ENCODE measurements around the gene KAT6B.
"Not testable (repeated sequence)": the region's sequence is repeated elsewhere in the genome, so short reads cannot be mapped to it uniquely, and the experiment has no call there.

The KAT6B gene
- 114 to 157 (median 154) reads per million in 3 donors for total RNA-seq

DNA sequence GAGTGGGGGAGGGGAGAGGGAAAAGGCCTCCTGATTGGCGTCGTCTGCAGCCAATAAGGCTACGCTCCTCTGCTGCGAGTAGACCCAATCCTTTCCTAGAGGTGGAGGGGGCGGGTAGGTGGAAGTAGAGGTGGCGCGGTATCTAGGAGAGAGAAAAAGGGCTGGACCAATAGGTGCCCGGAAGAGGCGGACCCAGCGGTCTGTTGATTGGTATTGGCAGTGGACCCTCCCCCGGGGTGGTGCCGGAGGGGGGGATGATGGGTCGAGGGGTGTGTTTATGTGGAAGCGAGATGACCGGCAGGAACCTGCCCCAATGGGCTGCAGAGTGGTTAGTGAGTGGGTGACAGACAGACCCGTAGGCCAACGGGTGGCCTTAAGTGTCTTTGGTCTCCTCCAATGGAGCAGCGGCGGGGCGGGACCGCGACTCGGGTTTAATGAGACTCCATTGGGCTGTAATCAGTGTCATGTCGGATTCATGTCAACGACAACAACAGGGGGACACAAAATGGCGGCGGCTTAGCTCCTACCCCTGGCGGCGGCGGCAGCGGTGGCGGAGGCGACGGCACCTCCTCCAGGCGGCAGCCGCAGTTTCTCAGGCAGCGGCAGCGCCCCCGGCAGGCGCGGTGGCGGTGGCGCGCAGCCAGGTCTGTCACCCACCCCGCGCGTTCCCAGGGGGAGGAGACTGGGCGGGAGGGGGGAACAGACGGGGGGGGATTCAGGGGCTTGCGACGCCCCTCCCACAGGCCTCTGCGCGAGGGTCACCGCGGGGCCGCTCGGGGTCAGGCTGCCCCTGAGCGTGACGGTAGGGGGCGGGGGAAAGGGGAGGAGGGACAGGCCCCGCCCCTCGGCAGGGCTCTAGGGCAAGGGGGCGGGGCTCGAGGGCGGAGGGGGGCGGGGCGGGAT is at the start of gene KAT6B:
Gene KAT6B, plus strand, starts transcription at position 459 of the 903 bp plus-strand sequence. CDS start 16,258 bp downstream, outside the sequence.
- Histone ChIP-seq H3K4me1 (ENCODE audit: control insufficient read depth, insufficient read depth, low read length, poor library complexity, severe bottlenecking) (peaks cover 36% of the 10 kb centered on the region), H3K27me3 (replicated peaks; ENCODE audit: control insufficient read depth, insufficient read depth, low read length, poor library complexity, severe bottlenecking) (no peaks in the 10 kb centered on the region), H3K27ac (ENCODE audit: insufficient read depth, low read length, poor library complexity, severe bottlenecking) (peak within 1 kb of the TSS; percentile 97), H3K9me3 (ENCODE audit: control insufficient read depth, low read length) (no peaks in the 10 kb centered on the region), H3K36me3 (ENCODE audit: control insufficient read depth, insufficient read depth, low read length) (no peaks in the 10 kb centered on the region), H3K4me3 (ENCODE audit: insufficient read depth, low read depth, low read length, poor library complexity, severe bottlenecking) (peak within 1 kb of the TSS; percentile 89)
- DNase-seq = peak; percentile 100

DNA sequence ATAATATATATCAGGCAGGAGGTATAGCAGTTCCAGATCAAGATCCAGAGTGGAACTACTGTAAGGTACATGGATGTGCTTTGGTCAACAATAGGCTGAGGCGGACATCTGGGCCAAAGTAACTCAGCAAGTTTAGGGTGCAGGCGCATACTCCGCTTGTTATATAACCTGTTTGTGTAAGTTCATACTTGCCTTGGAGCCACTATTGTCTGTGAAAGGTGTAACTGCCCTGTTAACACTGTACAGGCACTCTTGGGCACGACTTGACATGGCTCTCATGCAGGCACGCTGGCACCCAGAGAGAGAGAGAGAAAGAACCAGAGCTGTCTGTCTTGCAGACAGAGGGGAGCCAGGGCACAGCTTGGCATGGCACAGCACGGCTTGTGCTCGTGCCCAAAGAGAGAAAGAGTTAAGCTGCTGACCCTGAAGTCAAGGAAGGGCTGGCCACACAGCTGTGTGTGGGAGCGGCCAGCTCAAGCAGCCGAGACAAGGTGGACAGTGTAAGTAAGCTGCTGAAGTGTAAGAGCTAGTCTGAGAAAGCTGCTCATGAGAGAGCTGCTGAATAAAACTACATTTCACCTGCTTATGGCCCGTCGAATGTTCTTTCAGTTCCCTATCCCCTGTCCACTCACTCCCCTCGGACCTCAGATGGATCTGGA is 47.8 kb upstream of the KAT6B start:
- Histone ChIP-seq H3K27ac (ENCODE audit: insufficient read depth, low read length, poor library complexity, severe bottlenecking) (no peak overlapping the region), H3K27me3 (replicated peaks; ENCODE audit: control insufficient read depth, insufficient read depth, low read length, poor library complexity, severe bottlenecking) (no peaks in the 10 kb centered on the region), H3K9me3 (ENCODE audit: control insufficient read depth, low read length) (no peaks in the 10 kb centered on the region), H3K4me1 (ENCODE audit: control insufficient read depth, insufficient read depth, low read length, poor library complexity, severe bottlenecking) (no peaks in the 10 kb centered on the region), H3K4me3 (ENCODE audit: insufficient read depth, low read depth, low read length, poor library complexity, severe bottlenecking) (no peak overlapping the region), H3K36me3 (ENCODE audit: control insufficient read depth, insufficient read depth, low read length) (no peaks in the 10 kb centered on the region)
- no peak for DNase-seq

DNA sequence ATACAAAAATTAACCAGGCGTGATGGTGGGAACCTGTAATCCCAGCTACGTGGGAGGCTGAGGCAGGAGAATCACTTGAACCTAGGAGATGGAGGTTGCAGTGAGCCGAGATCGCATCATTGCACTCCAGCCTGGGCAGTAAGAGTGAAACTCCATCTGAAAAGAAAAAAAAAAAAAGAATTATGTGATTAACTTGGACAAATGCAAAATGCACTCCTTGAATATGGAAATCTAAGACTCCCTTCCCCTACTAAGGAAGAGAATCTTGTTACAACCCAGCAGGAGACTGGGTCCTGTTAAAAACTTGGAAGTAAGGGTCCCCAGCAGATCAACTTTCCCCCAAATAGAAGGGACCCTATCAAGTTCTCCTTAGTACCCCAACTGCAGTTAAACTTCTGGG is 44.5 kb upstream of the KAT6B start:
- DNase-seq; H3K4me3 ChIP-seq (ENCODE audit: insufficient read depth, low read depth, low read length, poor library complexity, severe bottlenecking); H3K27ac ChIP-seq (ENCODE audit: insufficient read depth, low read length, poor library complexity, severe bottlenecking); H3K4me1 ChIP-seq (ENCODE audit: control insufficient read depth, insufficient read depth, low read length, poor library complexity, severe bottlenecking); H3K9me3 ChIP-seq (ENCODE audit: control insufficient read depth, low read length); H3K36me3 ChIP-seq (ENCODE audit: control insufficient read depth, insufficient read depth, low read length); H3K27me3 ChIP-seq (replicated peaks; ENCODE audit: control insufficient read depth, insufficient read depth, low read length, poor library complexity, severe bottlenecking): not testable (repeated sequence)

DNA sequence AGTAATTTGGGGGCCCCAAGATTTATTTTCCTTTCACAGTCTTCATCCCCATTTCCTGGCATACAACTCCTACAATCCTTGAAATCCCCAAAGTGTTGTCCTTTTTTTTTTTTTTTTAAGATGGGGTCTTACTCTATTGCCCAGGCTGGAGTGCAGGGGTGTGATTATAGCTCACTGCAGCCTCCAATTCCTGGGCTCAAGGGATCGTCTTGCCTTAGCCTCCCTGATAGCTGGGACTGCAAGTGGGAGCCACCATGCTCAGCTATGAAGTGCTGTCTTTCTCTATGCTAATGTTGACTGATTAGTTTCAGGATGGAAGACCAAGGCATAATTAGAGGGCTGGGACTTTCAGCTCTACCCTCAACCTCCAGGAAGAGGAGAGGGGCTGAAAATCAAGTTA is 41.9 kb upstream of the KAT6B start:
- Histone ChIP-seq H3K4me3 (ENCODE audit: insufficient read depth, low read depth, low read length, poor library complexity, severe bottlenecking) (no peak overlapping the region), H3K27ac (ENCODE audit: insufficient read depth, low read length, poor library complexity, severe bottlenecking) (no peak overlapping the region), H3K4me1 (ENCODE audit: control insufficient read depth, insufficient read depth, low read length, poor library complexity, severe bottlenecking) (no peaks in the 10 kb centered on the region), H3K27me3 (replicated peaks; ENCODE audit: control insufficient read depth, insufficient read depth, low read length, poor library complexity, severe bottlenecking) (no peaks in the 10 kb centered on the region), H3K36me3 (ENCODE audit: control insufficient read depth, insufficient read depth, low read length) (no peaks in the 10 kb centered on the region), H3K9me3 (ENCODE audit: control insufficient read depth, low read length) (no peaks in the 10 kb centered on the region)
- DNase-seq = no peak

DNA sequence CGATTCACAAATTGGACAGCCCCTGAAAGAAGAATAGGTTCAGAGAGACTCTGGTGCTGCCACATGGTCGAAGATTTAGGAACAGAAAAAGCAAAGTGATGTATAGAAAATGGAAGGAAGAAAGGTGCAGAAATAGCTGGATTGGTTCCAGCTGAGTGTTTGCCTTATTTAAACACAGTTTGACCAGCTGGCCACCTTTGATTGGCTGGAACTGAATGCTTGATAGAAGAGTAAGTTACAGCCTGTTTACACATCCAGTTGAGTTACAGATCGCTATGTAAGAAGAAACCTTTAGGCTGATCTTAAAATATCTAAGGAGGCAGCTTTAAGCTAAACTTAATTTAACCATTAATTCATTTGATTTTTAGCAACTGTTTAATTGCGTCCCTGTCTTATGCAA is 40.3 kb upstream of the KAT6B start:
- no peaks in the 10 kb centered on the region for H3K27me3 ChIP-seq (replicated peaks; ENCODE audit: control insufficient read depth, insufficient read depth, low read length, poor library complexity, severe bottlenecking)
- H3K4me3 ChIP-seq (ENCODE audit: insufficient read depth, low read depth, low read length, poor library complexity, severe bottlenecking) = no peak overlapping the region
- no peak for DNase-seq
- no peaks in the 10 kb centered on the region for H3K4me1 ChIP-seq (ENCODE audit: control insufficient read depth, insufficient read depth, low read length, poor library complexity, severe bottlenecking)
- H3K27ac ChIP-seq (ENCODE audit: insufficient read depth, low read length, poor library complexity, severe bottlenecking) = no peak overlapping the region
- no peaks in the 10 kb centered on the region for H3K9me3 ChIP-seq (ENCODE audit: control insufficient read depth, low read length)
- H3K36me3 ChIP-seq (ENCODE audit: control insufficient read depth, insufficient read depth, low read length) = no peaks in the 10 kb centered on the region

DNA sequence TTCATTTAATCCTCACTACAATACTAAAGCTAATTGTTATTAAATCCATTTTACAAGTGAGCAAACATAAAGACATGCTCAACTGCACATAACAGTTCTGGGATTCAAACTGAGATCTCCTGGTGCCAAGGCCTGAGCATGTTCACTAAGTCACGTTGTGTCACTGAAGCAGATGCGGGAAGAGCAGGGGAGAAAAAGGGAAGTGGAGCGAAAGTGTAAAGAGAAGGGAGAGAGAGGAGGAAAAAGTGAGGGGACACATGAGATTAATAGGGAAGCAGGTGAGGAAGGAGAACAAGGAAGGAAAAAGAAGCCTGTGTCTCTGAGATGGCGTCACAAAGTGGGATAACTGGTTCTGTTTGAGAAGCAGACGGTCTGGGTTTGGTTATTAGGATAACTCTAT is 38.9 kb upstream of the KAT6B start:
- DNase-seq = no peak
- H3K27me3 ChIP-seq (replicated peaks; ENCODE audit: control insufficient read depth, insufficient read depth, low read length, poor library complexity, severe bottlenecking) = no peaks in the 10 kb centered on the region
- no peak overlapping the region for H3K4me3 ChIP-seq (ENCODE audit: insufficient read depth, low read depth, low read length, poor library complexity, severe bottlenecking)
- no peak overlapping the region for H3K27ac ChIP-seq (ENCODE audit: insufficient read depth, low read length, poor library complexity, severe bottlenecking)
- H3K4me1 ChIP-seq (ENCODE audit: control insufficient read depth, insufficient read depth, low read length, poor library complexity, severe bottlenecking) = no peaks in the 10 kb centered on the region
- H3K9me3 ChIP-seq (ENCODE audit: control insufficient read depth, low read length) = no peaks in the 10 kb centered on the region
- H3K36me3 ChIP-seq (ENCODE audit: control insufficient read depth, insufficient read depth, low read length) = no peaks in the 10 kb centered on the region

DNA sequence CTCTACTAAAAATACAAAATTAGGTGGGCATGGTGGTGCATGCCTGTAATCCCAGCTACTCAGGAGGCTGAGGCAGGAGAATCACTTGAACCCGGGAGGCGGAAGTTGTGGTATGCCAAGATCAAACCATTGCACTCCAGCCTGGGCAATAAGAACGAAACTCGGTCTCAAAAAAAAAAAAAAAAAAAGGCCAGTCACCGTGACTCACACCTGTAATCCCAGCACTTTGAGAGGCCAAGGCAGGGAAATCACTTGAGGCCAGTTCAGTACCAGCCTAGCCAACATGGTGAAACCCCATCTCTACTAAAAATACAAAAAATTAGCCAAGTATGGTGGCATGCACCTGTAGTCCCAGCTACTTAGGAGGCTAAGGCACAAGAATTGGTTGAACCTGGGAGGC is 34.4 kb upstream of the KAT6B start:
- H3K9me3 ChIP-seq (ENCODE audit: control insufficient read depth, low read length); H3K27ac ChIP-seq (ENCODE audit: insufficient read depth, low read length, poor library complexity, severe bottlenecking); H3K27me3 ChIP-seq (replicated peaks; ENCODE audit: control insufficient read depth, insufficient read depth, low read length, poor library complexity, severe bottlenecking); DNase-seq; H3K4me3 ChIP-seq (ENCODE audit: insufficient read depth, low read depth, low read length, poor library complexity, severe bottlenecking); H3K36me3 ChIP-seq (ENCODE audit: control insufficient read depth, insufficient read depth, low read length); H3K4me1 ChIP-seq (ENCODE audit: control insufficient read depth, insufficient read depth, low read length, poor library complexity, severe bottlenecking): not testable (repeated sequence)

DNA sequence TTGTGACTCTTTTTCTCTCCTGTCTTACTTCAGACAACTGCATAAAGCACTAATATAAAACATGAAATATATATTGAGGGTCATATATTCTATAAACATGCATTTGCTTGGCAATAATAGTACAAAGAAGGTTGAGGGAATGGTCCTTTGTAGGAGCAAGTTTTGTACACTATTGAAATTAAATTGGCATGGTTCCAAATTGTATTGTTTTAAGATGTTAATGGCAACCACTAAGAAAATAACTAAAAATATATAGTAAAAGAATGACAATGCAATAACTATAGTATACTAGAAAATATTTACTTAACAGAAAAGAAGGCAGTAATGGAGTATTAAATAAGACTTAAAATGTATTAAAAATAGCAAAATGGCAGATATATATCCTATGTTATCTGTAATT is 33.7 kb upstream of the KAT6B start:
- Histone ChIP-seq H3K4me3 (ENCODE audit: insufficient read depth, low read depth, low read length, poor library complexity, severe bottlenecking) (no peak overlapping the region), H3K4me1 (ENCODE audit: control insufficient read depth, insufficient read depth, low read length, poor library complexity, severe bottlenecking) (no peaks in the 10 kb centered on the region), H3K27ac (ENCODE audit: insufficient read depth, low read length, poor library complexity, severe bottlenecking) (no peak overlapping the region), H3K36me3 (ENCODE audit: control insufficient read depth, insufficient read depth, low read length) (no peaks in the 10 kb centered on the region), H3K27me3 (replicated peaks; ENCODE audit: control insufficient read depth, insufficient read depth, low read length, poor library complexity, severe bottlenecking) (no peaks in the 10 kb centered on the region), H3K9me3 (ENCODE audit: control insufficient read depth, low read length) (no peaks in the 10 kb centered on the region)
- DNase-seq = no peak

DNA sequence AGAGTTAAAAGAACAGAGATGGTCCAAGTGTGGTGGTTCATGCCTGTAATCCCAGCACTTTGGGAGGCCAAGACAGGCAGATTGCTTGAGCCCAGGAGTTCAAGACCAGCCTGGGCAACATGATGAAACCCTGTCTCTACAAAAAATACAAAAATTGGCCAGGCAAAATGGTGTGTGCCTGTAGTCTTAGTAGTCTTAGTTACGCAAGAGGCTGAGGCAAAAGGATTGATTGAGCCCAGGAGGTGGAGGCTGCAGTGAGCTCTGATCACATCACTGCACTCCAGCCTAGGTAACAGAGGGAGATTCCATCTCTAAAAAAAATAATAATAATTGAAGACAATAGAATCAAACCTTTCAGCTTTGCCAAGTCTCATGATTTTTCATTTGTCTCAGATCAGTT is 33.2 kb upstream of the KAT6B start:
- DNase-seq; H3K4me3 ChIP-seq (ENCODE audit: insufficient read depth, low read depth, low read length, poor library complexity, severe bottlenecking); H3K9me3 ChIP-seq (ENCODE audit: control insufficient read depth, low read length); H3K36me3 ChIP-seq (ENCODE audit: control insufficient read depth, insufficient read depth, low read length); H3K27me3 ChIP-seq (replicated peaks; ENCODE audit: control insufficient read depth, insufficient read depth, low read length, poor library complexity, severe bottlenecking); H3K4me1 ChIP-seq (ENCODE audit: control insufficient read depth, insufficient read depth, low read length, poor library complexity, severe bottlenecking); H3K27ac ChIP-seq (ENCODE audit: insufficient read depth, low read length, poor library complexity, severe bottlenecking): not testable (repeated sequence)

DNA sequence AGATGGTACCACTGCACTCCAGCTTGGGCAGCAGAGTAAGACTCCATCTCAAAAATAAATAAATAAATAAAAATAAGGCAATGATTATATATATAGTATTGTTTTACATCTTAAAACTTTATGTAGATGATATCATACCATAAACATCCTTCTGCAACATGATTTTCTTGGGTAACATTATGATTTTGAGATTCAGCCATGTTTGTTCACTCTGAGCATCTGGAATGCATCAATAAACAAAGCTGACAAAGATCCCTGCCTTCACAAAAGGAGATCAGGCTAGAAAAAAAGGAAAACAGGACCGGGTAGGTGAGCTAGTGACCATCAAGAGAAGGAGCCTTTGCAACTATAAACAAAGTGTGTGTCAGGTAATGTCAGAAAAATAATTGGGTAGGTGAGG is 31.9 kb upstream of the KAT6B start:
- Histone ChIP-seq H3K27ac (ENCODE audit: insufficient read depth, low read length, poor library complexity, severe bottlenecking) (no peak overlapping the region), H3K27me3 (replicated peaks; ENCODE audit: control insufficient read depth, insufficient read depth, low read length, poor library complexity, severe bottlenecking) (no peaks in the 10 kb centered on the region), H3K4me1 (ENCODE audit: control insufficient read depth, insufficient read depth, low read length, poor library complexity, severe bottlenecking) (no peaks in the 10 kb centered on the region), H3K4me3 (ENCODE audit: insufficient read depth, low read depth, low read length, poor library complexity, severe bottlenecking) (no peak overlapping the region), H3K36me3 (ENCODE audit: control insufficient read depth, insufficient read depth, low read length) (no peaks in the 10 kb centered on the region), H3K9me3 (ENCODE audit: control insufficient read depth, low read length) (no peaks in the 10 kb centered on the region)
- DNase-seq = no peak

Data from effector memory CD4-positive, alpha-beta T cell (primary cell).